ENCODE data around the gene RTN3.

The RTN3 gene

GRCh38 chr11:63745304-63746170, 64.2 kb downstream of the RTN3 start:
- no peak for DNase-seq

- no peak for DNase-seq
These were observed 65.7 kb downstream of the RTN3 start for GRCh38 chr11:63747011-63747410.

- DNase-seq, result no peak
These were observed 68.3 kb downstream of the RTN3 start for GRCh38 chr11:63749624-63750023.

DNA sequence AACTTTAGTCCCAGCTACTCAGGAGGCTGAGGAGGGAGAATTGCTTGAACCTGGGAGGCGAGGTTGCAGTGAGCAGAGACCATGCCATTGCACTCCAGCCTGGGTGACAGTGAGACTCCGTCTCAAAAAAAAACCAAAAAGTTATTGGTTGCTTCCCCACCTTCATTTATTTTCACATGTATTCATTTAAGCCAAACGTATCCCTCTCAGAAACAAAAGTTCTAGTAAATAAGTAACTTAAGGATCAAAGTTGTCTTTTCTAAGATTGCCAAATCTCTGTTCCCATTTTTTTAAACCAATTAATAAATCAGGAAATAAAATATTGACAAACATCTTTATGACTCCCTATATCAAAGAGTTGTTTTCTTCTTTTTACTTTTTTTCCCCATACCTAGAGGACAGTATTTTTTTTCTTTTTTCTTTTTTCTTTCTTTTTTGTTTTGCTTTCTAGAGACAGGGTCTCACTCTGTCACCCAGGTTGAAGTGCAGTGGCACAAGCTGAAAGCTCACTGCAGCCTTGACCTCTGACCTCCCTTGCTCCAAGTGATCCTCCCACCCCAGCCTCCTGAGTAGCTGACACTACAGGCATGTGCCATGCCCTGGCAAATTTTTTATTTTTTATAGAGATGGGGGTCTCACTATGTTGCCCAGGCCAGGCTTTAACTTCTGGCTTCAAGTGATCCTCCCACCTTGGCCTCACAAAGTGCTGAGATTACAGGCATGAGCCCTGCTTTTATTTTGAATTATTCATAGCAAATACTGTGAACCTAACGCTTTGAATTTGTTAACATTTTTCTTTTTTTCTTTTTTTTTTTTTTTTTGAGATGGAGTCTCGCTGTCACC, 75.8 kb downstream of the RTN3 start:
- no peak for DNase-seq

DNA sequence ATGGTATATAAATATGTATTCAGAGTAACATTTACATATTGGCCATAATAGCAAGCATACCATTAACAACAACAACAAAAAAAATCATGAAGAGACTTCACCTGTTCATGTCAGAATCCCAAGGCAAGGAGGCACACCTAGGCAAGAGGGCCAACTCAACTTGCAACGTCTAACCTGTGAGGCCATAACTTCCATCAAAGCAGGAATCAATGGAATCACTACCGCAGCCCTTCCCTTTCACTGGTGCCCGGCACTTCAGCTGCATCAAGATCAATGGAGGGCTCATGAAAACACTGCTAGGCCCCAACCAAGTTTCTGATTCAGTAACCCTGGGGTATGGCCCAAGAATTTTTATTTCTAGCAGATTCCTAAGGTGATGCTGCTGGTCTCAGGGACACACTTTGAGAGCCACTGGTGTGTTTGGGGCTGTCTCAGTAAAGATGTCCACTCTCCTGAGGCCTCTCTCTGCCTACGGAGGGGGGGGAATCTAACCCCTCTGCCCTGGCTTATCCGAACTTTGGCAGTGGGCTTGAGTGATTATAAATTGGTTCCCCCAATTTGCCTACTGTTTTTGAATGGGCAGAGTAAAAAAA, 79.3 kb downstream of the RTN3 start:
- no peak for DNase-seq

DNA sequence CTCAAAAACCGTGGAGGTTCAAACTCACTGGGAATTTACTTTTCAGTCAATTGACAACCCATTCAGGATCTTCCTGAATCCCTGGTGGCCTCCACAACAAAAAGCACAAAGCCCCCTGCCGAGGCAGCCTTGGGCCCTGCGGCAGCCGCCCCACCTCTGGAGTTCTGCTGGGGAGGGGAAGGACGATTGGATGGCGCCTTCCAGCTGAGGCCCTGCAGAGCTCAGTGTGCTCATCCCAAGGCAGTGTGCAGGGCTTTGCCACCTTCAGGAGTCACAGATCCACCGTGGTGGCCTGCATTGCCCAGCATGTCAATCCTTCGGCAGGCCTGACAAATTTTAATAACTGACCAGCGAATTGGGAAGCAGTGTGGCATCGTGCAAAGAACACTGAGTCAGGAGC, 79.9 kb downstream of the RTN3 start:
- DNase-seq, result no peak

DNA sequence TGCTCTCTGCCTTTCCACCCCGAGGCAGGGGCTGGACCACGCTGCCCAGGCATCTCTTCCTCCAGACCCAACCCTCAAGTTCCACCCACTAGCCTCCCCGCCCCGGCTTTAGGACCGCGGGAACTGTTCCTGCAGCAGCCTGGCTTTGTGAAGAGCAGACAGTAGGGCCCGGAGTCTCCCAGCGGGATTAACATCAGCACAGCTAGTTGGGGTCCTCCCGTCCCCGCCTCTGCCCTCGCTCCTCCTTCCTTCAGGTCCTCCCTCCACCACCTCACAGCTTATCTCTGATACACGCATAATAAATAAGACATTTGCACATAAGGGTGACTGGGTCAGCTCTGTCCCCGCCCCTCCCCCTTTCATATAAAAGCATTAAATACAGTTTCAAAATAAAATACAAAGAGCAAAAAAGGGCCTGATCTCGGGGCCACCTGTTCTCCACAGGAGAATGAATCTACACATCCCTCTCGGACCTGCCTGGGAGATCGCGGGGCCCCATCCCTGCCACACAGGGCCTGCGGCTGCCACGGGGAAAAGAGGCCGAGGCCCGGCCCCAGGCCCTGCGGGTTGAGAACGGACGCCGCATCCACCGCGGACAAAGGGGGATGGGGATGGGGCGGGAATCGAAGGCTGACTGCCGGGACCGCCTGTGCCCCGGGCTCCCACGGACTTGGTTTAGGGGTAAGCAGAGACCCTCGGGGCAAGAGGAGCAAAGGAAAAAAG, 80.8 kb downstream of the RTN3 start:
- no peak for DNase-seq

DNA sequence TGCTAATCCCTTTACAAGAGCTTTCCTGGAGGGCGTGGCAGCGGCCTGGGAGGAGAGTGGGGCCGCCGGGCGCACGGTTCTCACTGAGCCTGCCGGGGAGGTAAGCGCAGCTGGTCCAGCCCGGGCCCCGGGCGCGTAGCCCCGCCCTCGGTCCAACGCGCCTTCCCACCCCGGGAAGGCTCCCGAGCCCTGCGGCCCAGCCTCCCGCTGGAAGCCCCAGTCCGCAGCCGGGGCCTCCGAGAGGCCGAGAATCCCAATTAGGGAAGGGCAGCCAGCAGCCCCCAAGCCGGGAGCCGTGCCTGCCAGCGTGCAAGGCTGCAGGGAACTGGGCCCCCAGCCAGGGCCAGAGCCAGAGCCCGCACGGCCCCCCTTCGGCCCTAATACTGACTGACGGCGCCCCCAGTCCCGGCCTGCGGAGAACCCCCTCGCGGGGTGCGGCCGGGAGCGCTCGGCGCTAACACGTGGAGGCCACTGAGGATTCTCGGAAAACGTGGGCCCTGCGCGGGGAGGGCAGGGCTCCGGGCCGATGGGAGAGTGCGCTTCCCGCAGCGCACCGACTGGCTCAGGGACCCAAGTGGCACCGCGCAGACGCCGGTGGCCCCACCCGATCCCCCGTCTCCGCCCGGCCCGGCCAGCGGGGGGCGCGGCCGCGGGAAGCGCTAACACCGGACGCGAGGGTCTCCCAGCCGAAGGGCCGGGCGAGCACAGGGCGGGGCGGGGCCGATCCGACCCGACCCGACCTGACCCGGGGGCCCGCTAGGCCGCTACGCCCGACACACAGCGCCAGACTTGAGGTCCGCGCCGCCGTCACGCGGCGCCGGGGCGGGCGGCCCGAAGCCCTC, 81.6 kb downstream of the RTN3 start:
- DNase-seq, result no peak

- no peak for DNase-seq
These were observed 82.4 kb downstream of the RTN3 start for GRCh38 chr11:63763496-63764339.

DNA sequence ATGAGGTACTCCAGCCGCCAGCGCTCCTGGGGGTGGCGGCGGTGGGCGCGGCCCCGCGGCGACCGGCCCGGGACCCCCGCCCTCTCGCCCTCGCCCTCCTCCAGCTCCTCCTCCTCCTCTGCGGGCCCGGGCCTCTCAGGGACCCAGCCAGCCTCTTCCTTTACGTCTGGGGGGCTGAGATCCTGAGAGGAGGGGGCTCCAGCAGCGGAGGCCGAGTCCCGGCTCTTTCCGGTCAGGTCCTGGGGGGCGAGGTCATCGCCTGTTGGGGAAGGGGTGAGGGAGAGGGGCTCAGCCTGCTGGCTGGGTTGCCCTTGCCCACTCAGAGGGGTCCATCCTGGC, 83.0 kb downstream of the RTN3 start:
- no peak for DNase-seq

- DNase-seq, result no peak
These were observed 83.7 kb downstream of the RTN3 start for GRCh38 chr11:63764679-63765647.

DNA sequence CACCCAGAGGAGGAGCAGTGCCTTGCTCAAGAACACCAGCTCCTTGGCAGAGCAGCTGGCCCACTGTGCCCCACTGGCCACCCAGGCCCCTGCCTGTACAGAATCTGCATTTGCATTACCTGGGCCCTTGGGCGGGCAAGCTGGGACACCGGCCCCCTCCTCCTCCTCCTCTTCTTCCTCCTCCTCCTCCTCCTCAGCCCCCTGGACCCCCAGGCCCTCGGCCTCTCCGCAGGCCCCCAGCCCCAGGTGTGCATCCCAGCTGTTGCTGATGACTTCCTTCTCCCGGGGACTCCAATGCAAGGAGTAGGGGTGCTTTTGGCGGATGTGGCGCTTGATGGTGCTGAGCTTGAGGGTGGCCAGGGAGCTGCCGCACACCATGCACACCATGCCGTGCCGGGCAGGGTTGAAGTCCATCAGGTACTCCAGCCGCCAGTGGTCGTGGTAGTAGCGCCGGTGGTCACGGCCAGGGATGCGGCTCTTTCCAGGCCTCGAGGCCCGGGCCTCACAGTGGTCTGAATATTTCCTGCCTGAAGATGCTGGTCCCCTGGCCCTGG, 84.5 kb downstream of the RTN3 start:
- DNase-seq, result no peak

DNA sequence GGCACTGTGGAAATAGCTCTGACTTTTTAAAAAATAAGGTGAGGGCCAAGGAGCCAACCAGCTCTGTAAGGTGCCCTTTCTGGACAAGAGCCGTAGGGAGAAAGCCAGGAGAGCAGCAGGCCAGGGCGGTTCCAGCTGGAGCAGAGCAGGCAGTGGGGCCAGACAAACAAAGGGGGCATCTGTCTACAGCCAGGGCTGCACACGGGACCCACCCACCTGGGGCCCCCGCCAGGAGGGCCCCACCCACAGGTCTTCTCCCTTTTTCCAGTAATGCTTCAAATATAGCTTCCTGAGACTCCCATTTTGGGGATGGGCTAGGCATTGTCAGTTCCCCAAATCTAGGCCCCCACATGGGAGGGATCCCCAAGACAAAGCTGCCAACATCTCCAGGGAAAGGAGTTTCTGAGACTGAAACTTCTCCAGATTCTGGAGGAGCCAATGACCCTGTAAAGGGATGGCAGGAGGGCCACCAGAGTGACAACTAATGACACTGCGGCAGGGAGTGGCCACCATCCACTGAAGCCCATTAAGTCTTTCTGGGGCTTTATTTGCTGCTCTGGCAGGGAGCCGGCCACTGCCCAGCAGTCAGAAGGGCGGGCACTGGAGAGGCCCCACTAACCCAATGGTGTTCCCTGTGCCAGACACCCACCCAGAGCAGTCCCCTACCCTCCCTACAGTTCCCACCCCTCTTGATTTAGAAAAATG, 85.4 kb downstream of the RTN3 start:
- DNase-seq, result no peak

DNA sequence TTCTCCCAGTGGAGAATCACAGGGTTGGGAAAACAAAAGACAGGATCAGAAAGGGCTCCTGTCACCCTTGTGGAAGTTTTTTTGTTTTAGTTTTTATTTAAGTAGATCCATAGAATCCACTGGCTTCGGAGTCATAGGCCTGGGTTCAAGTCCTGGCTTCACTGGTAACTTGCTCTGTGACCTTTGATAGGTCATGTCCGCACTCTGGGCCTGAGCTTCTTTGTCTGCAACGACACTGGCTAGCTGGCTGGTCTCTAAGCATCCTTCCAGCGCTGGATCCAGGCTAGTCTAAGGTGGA, 85.9 kb downstream of the RTN3 start:
- no peak for DNase-seq

DNA sequence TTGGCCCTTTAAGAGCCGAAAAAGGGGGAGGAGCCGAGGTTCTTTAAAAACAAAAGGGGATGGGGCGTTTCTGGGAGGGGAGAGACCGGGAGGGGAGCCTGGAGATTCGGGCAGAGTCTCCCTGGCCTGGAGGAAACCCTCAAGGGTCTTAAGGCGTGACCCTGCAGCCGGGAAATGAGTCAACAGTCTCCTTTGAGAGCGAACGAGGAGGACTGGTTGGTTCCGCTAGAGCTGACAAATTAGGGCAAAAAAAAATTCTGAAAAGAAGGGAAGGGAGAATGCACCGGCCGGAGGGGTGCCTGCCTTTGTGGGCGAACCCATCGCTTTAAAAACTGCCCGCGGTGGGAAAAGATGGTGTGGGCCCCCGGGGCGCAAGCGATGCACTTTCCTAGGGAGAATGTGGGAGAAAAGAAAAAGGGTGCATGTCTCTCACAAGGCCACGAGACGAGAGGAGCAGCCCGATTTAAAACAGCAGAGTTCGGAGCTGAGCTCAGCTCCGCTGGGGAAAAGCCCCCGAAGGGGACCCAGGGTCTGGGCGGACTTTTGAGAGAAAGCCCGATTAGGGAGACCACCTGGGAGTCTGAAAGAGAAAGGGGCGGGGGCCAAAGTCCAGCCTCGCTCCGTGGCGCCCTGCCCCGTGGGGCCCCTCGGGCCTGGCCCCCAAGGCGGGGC, 86.4 kb downstream of the RTN3 start:
- peak; percentile 33 for DNase-seq

GRCh38 chr11:63768237-63769041, 87.1 kb downstream of the RTN3 start, which contains the start of gene ZFTA:
Gene ZFTA (minus strand): TSS chr11:63768775. CDS start chr11:63768622, 153 bp downstream.
- DNase-seq, result peak; percentile 49

- DNase-seq, result no peak
These were observed 87.9 kb downstream of the RTN3 start for GRCh38 chr11:63769042-63769713.

Measured in effector CD4-positive, alpha-beta T cell (primary cell).